Natural killer cell (primary cell): ENCODE data around the gene B4GALT2. TPM values are rescaled to one million over a fixed set of nuclear protein-coding genes. Genes with fewer than 3 reads are reported as not detected.

ENCODE experiments used
- ATAC-seq, 3 donors: fragments of 150-1000 bp in 2 of 3; fragments of 200-7000 bp in 1 of 3; cut with Tn5 transposase; 1 replicate in 1 of 3; 2 replicates in 2 of 3; pipeline ENCODE4 v1.10.0; 2021; ENCODE audit warnings: mild to moderate bottlenecking in 2 of 3, moderate library complexity in 2 of 3
- DNase-seq, 2 donors: peaks; one replicate each; pipeline versions ENCODE4 v3.0.0 to v3.0.0-alpha.2; 2013 to 2021; ENCODE audit warnings: mixed read lengths in 1 of 2
- H3K27ac ChIP-seq: one replicate; pipeline ENCODE4 v1.5.1; 2013; ENCODE audit warnings: mild to moderate bottlenecking, low read length
- H3K27me3 ChIP-seq: one replicate; pipeline ENCODE4 v1.6.1; 2013; ENCODE audit warnings: low read length; ENCODE audit not compliant: control insufficient read depth, insufficient read depth
- H3K36me3 ChIP-seq: one replicate; pipeline ENCODE4 v1.6.1; 2013; ENCODE audit warnings: low read length; ENCODE audit not compliant: control insufficient read depth, insufficient read depth
- H3K4me1 ChIP-seq: one replicate; pipeline ENCODE4 v1.6.1; 2013; ENCODE audit warnings: low read length; ENCODE audit not compliant: control insufficient read depth, insufficient read depth
- H3K4me3 ChIP-seq: one replicate; pipeline ENCODE4 v1.5.1; 2013; ENCODE audit warnings: low read length
- H3K9me3 ChIP-seq: one replicate; pipeline ENCODE4 v1.6.1; 2013; ENCODE audit warnings: low read length; ENCODE audit not compliant: control insufficient read depth, insufficient read depth
- H3K27ac Mint-ChIP-seq, 2 donors: one replicate each; pipeline ENCODE4 v1.8.0; 2022; ENCODE audit warnings: mild to moderate bottlenecking in 2 of 2, mixed read lengths in 2 of 2, moderate library complexity in 1 of 2
- H3K27me3 Mint-ChIP-seq, 2 donors: one replicate each; pipeline ENCODE4 v1.8.0; 2022; ENCODE audit warnings: low read depth in 2 of 2, mixed read lengths in 2 of 2
- H3K36me3 Mint-ChIP-seq: one replicate; pipeline ENCODE4 v1.8.0; 2022; ENCODE audit warnings: mixed read lengths
- H3K4me1 Mint-ChIP-seq, 2 donors: one replicate each; pipeline ENCODE4 v1.8.0; 2022; ENCODE audit warnings: mixed read lengths in 2 of 2
- H3K4me3 Mint-ChIP-seq: one replicate; pipeline ENCODE4 v1.8.0; 2022; ENCODE audit warnings: mild to moderate bottlenecking, moderate library complexity, mixed read lengths
- H3K9me3 Mint-ChIP-seq, 2 donors: one replicate each; pipeline ENCODE4 v1.8.0; 2022; ENCODE audit warnings: mixed read lengths in 2 of 2
- WGBS: methylation state at CpG from one replicate; pipeline ENCODE4 v1.1.7; 2013; ENCODE audit warnings: missing lambda C conversion rate; ENCODE audit not compliant: insufficient coverage; 5-methylcytosine and 5-hydroxymethylcytosine counted together
- intact Hi-C: fragments of 100-400 bp; cut with micrococcal nuclease; formaldehyde crosslinking; loops from one replicate; pipeline ENCODE4 v1.14.2; 2022
- total RNA-seq, 4 donors: library from RNA; stranded (reverse); fragments of 120-200 nt in 1 of 4; gene quantifications; one replicate each; pipeline versions ENCODE4 v1.2.3 to v1.2.4, GENCODE V29; 2013 to 2022
- TF ChIP-seq, protein P1 (sequence below): fragments of 200-600 bp; IDR thresholded peaks from one replicate; pipeline ENCODE4 v1.8.0; 2022; ENCODE audit warnings: antibody characterized with exemption

The B4GALT2 gene
- total RNA-seq, 3 donors from 2014 or later (not counting 1 experiment from before 2014, with no cell fraction given), result 1.5 to 5.5 (median 2.2) TPM

- H3K36me3 ChIP-seq, result no peaks in the 10 kb centered on the region
- H3K4me3 ChIP-seq, result no peak overlapping the region
- DNase-seq, result no peak
- H3K4me3 Mint-ChIP-seq, result no peak overlapping the region
- no peak overlapping the region for H3K27ac ChIP-seq
- H3K27ac Mint-ChIP-seq, result no peak overlapping the region
- H3K4me1 Mint-ChIP-seq, result peaks cover 2 to 5% of the 10 kb centered on the region in 2 donors
- no peaks in the 10 kb centered on the region for H3K9me3 Mint-ChIP-seq
- H3K9me3 ChIP-seq, result no peaks in the 10 kb centered on the region
- no peak for ATAC-seq
- H3K36me3 Mint-ChIP-seq, result no peaks in the 10 kb centered on the region
- no peaks in the 10 kb centered on the region for H3K27me3 Mint-ChIP-seq
- H3K4me1 ChIP-seq, result peaks cover 8% of the 10 kb centered on the region
- H3K27me3 ChIP-seq, result no peaks in the 10 kb centered on the region
- intact Hi-C loops, result no loop called here
- WGBS, result 92% methylated on average over 14 of the region's 14 CpGs
- TF ChIP-seq, protein P1, sequence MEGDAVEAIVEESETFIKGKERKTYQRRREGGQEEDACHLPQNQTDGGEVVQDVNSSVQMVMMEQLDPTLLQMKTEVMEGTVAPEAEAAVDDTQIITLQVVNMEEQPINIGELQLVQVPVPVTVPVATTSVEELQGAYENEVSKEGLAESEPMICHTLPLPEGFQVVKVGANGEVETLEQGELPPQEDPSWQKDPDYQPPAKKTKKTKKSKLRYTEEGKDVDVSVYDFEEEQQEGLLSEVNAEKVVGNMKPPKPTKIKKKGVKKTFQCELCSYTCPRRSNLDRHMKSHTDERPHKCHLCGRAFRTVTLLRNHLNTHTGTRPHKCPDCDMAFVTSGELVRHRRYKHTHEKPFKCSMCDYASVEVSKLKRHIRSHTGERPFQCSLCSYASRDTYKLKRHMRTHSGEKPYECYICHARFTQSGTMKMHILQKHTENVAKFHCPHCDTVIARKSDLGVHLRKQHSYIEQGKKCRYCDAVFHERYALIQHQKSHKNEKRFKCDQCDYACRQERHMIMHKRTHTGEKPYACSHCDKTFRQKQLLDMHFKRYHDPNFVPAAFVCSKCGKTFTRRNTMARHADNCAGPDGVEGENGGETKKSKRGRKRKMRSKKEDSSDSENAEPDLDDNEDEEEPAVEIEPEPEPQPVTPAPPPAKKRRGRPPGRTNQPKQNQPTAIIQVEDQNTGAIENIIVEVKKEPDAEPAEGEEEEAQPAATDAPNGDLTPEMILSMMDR, result no peak
These were observed 45.3 kb downstream of the B4GALT2 start for GRCh38 chr1:44024031-44024902.

DNA sequence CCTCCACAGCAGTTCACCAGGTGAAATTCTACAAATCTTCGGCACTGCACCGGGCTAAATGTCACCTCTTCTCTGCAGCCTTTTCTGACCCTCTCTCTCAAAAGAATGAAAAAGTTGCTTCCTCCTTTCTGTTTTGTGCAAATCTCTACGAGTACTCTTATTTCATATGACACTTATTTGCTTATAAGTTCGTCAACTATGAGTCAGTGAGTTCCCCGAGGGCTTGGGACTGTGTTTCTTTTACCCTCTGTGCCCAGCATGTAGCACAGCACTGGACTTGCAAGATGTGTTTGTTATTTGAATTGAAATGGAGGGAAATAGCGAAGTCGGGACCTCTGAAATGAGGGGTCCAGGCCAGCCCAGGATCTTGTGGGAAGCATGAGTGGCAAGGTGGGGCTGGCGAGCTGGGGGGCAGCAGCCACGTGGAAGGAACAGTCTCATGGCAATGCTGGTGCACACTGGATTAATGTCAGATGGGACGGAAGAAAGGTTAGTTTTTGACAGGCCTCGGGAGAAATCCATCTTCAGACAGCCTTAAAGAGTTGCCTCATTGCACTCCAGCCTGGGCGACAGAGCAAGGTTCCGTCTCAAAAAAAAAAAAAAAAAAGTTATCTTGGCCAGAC, 46.0 kb downstream of the B4GALT2 start:
- Histone ChIP-seq H3K36me3 (no peaks in the 10 kb centered on the region), H3K4me3 (no peak overlapping the region), H3K4me1 (peaks cover 14% of the 10 kb centered on the region), H3K27ac (no peak overlapping the region), H3K27me3 (no peaks in the 10 kb centered on the region), H3K9me3 (no peaks in the 10 kb centered on the region)
- WGBS, result 84% methylated on average over 13 of the region's 13 CpGs
- no peak overlapping the region for H3K4me3 Mint-ChIP-seq
- H3K27ac Mint-ChIP-seq, result no peak overlapping the region
- intact Hi-C loops, result no loop called here
- H3K4me1 Mint-ChIP-seq, result peaks cover 9 to 13% of the 10 kb centered on the region in 2 donors
- TF ChIP-seq, protein P1, result no peak
- DNase-seq, result no peak
- H3K9me3 Mint-ChIP-seq, result no peaks in the 10 kb centered on the region
- ATAC-seq, result no peak
- no peaks in the 10 kb centered on the region for H3K27me3 Mint-ChIP-seq
- no peaks in the 10 kb centered on the region for H3K36me3 Mint-ChIP-seq

DNA sequence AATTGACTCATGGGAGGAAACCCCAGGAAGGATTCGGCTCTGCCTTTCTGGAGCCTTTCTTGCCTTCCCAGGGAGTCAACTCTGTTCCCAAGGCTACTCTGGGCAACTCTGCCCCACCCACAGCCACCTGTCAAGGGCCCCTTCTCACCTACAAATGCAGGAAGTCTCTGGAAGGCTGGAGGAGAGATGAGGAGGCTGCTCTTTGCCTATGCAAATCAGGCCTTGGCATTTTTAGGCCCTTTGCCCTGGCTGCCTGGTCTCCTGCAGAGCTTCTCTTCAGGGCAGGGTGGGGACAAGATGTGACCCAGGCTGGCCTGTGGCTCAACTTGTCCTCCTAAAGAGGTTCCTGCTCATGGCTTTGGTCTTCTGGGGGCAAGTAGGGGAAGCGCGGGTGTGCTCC, 46.8 kb downstream of the B4GALT2 start:
- Mint-ChIP-seq H3K9me3 (no peaks in the 10 kb centered on the region), H3K27ac (no peak overlapping the region), H3K4me1 (peaks cover 11 to 13% of the 10 kb centered on the region in 2 donors), H3K27me3 (no peaks in the 10 kb centered on the region), H3K4me3 (no peak overlapping the region), H3K36me3 (no peaks in the 10 kb centered on the region)
- TF ChIP-seq, protein P1, result no peak
- Histone ChIP-seq H3K27ac (no peak overlapping the region), H3K27me3 (no peaks in the 10 kb centered on the region), H3K4me3 (no peak overlapping the region), H3K4me1 (peaks cover 14% of the 10 kb centered on the region), H3K36me3 (no peaks in the 10 kb centered on the region), H3K9me3 (no peaks in the 10 kb centered on the region)
- no peak for DNase-seq
- no peak for ATAC-seq
- intact Hi-C loops, result no loop called here
- 84% methylated on average over 3 of the region's 3 CpGs for WGBS
